ENCODE results near the gene AMBN. TPM values are rescaled to one million over a fixed set of nuclear protein-coding genes. Genes with fewer than 3 reads are reported as not detected.

AMBN gene
- polyA plus RNA-seq, 1 of the 3 experiments (the other 2 are of a cell fraction) = not detected

DNA sequence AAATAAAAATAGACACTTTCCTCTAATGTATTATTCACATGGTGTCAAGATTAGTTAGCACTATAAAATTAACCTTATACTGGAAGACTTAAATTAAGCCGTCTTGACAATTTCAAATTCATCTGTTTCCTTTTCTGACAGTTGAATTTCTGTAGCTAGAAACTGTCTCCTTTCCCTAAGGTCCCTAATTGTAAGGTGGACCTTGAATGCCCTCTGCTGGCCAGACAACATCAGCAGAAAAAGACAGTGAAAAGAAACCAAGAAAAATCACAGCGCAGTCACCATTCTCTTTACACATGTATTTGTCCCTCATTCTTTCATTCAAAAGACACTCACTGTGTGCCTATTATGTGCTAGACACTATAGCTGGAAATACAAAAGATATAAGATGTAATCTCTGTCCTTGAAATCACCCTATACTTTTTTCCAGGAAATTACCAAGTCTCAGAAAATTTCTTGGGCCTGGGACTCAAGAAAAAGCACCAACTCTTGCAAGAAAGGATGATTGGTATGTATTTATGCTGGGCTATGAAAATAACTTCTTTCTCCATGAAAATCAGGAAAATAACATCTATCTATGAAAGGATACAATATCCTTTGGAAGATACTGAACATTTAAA, 32.7 kb upstream of the AMBN start (continued):
- TF ChIP-seq, protein P1, sequence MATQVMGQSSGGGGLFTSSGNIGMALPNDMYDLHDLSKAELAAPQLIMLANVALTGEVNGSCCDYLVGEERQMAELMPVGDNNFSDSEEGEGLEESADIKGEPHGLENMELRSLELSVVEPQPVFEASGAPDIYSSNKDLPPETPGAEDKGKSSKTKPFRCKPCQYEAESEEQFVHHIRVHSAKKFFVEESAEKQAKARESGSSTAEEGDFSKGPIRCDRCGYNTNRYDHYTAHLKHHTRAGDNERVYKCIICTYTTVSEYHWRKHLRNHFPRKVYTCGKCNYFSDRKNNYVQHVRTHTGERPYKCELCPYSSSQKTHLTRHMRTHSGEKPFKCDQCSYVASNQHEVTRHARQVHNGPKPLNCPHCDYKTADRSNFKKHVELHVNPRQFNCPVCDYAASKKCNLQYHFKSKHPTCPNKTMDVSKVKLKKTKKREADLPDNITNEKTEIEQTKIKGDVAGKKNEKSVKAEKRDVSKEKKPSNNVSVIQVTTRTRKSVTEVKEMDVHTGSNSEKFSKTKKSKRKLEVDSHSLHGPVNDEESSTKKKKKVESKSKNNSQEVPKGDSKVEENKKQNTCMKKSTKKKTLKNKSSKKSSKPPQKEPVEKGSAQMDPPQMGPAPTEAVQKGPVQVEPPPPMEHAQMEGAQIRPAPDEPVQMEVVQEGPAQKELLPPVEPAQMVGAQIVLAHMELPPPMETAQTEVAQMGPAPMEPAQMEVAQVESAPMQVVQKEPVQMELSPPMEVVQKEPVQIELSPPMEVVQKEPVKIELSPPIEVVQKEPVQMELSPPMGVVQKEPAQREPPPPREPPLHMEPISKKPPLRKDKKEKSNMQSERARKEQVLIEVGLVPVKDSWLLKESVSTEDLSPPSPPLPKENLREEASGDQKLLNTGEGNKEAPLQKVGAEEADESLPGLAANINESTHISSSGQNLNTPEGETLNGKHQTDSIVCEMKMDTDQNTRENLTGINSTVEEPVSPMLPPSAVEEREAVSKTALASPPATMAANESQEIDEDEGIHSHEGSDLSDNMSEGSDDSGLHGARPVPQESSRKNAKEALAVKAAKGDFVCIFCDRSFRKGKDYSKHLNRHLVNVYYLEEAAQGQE (IDR thresholded peaks at IDR 0.05; ENCODE audit: low read depth, low read length) = no peak
- TF ChIP-seq, protein P2, sequence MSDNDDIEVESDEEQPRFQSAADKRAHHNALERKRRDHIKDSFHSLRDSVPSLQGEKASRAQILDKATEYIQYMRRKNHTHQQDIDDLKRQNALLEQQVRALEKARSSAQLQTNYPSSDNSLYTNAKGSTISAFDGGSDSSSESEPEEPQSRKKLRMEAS (IDR thresholded peaks at IDR 0.05; ENCODE audit: low read depth) = no peak
- TF ChIP-seq GABPA (IDR thresholded peaks at IDR 0.05; ENCODE audit: low read depth) = no peak
- TF ChIP-seq JUND (IDR thresholded peaks at IDR 0.05) = no peak
- no peak for TF ChIP-seq MXI1 (IDR thresholded peaks at IDR 0.05; ENCODE audit: low read depth, low read length)
- TF ChIP-seq MEF2A (IDR thresholded peaks at IDR 0.05; ENCODE audit: borderline replicate concordance, low read depth) = no peak
- no peak for TF ChIP-seq FOXM1 (IDR thresholded peaks at IDR 0.05; ENCODE audit: low read depth)
- no peak for TF ChIP-seq NRF1 (IDR thresholded peaks at IDR 0.05; ENCODE audit: low read depth, low read length)
- no peak for TF ChIP-seq RFX5 (IDR thresholded peaks at IDR 0.05; ENCODE audit: low read length)
- TF ChIP-seq, protein P3, sequence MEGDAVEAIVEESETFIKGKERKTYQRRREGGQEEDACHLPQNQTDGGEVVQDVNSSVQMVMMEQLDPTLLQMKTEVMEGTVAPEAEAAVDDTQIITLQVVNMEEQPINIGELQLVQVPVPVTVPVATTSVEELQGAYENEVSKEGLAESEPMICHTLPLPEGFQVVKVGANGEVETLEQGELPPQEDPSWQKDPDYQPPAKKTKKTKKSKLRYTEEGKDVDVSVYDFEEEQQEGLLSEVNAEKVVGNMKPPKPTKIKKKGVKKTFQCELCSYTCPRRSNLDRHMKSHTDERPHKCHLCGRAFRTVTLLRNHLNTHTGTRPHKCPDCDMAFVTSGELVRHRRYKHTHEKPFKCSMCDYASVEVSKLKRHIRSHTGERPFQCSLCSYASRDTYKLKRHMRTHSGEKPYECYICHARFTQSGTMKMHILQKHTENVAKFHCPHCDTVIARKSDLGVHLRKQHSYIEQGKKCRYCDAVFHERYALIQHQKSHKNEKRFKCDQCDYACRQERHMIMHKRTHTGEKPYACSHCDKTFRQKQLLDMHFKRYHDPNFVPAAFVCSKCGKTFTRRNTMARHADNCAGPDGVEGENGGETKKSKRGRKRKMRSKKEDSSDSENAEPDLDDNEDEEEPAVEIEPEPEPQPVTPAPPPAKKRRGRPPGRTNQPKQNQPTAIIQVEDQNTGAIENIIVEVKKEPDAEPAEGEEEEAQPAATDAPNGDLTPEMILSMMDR (IDR thresholded peaks at IDR 0.05) = peak; percentile 87
- TF ChIP-seq ELF1 (IDR thresholded peaks at IDR 0.05) = no peak

DNA sequence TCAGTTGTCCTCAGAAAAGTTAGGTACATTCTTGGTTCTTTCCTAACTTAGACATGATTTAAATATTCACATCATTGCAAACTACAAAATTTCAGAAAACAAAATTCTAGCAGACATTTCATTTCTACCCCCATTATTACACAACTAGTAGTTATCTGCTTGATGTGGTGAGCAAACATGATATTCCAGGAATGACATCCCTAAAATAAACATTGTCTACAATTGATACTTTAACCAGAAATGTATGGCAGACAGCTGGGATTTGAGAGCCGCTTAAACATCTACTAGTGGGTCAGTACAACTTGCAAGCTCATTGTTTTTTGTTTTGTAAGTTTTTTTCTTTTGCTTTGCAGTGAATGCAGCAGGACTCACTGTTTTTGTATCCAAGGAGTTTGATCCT, 32.1 kb upstream of the AMBN start:
- Histone ChIP-seq H3K9me2 (no peaks in the 10 kb centered on the region), H3K9me3 (no peaks in the 10 kb centered on the region), H3K27me3 (ENCODE audit: insufficient read depth) (peaks cover 10% of the 10 kb centered on the region; the same call in 1 of the 2 replicates), H3K4me3 (ENCODE audit: low read depth in 2 of 2, low read length in 1 of 2) (no peak overlapping the region), H3K79me2 (ENCODE audit: insufficient read depth) (no peaks in the 10 kb centered on the region), H3K4me1 (ENCODE audit: control insufficient read depth in 1 of 2, insufficient read depth in 2 of 2, low read depth in 1 of 2, low read length in 1 of 2) (no peaks in the 10 kb centered on the region), H4K20me1 (ENCODE audit: insufficient read depth) (no peaks in the 10 kb centered on the region), H3K9ac (no peak overlapping the region), H3F3A (replicated peaks; ENCODE audit: insufficient read depth) (no peaks in the 10 kb centered on the region), H3K4me2 (no peak overlapping the region), H3K36me3 (replicated peaks in 1 of 2; ENCODE audit: control insufficient read depth in 1 of 2, insufficient read depth in 2 of 2, low read length in 1 of 2) (no peaks in the 10 kb centered on the region), H2AFZ (ENCODE audit: low read depth) (no peak overlapping the region), H3K27ac (ENCODE audit: low read depth in 2 of 2, low read length in 1 of 2) (no peak overlapping the region)
- TF ChIP-seq MXI1 (IDR thresholded peaks at IDR 0.05; ENCODE audit: low read depth, low read length) (no peak), EZH2phosphoT487 (IDR thresholded peaks at IDR 0.05; ENCODE audit: borderline replicate concordance, low read depth) (no peak), ELF1 (IDR thresholded peaks at IDR 0.05) (no peak), NFIC (IDR thresholded peaks at IDR 0.05; ENCODE audit: borderline replicate concordance) (no peak), MEF2A (IDR thresholded peaks at IDR 0.05; ENCODE audit: borderline replicate concordance, low read depth) (no peak)
- DNase-seq = no peak
- CTCF ChIA-PET = interaction anchor here (0.8 to 1.6 kb wide), 8 partner anchors 10 to 71 kb away, joined by 3 to 7 read pairs (median 3); no protein-coding TSS in a partner anchor
- POLR2A ChIA-PET = no interaction called here
- 36% methylated on average over 1 of the region's 1 CpG for WGBS (ENCODE audit: low lambda C conversion rate)

Measured in SK-N-SH (cell line).